H1 (cell line): ENCODE data around the gene KIF2C. TPM values are rescaled to one million over a fixed set of nuclear protein-coding genes. Genes with fewer than 3 reads are reported as not detected.

Experiments used
- CTCF ChIA-PET: fragments of 300-600 bp; sonication (Branson Sonifier 250); formaldehyde crosslinking; loops from one replicate; lab custom pipeline; 2021; ENCODE audit not compliant: partially characterized antibody; lab: Charles Lee
- POLR2A ChIA-PET: fragments of 300-600 bp; sonication (Branson Sonifier 250); formaldehyde crosslinking; loops from one replicate; lab custom pipeline; 2021; ENCODE audit warnings: inconsistent platforms; ENCODE audit not compliant: partially characterized antibody; lab: Charles Lee
- DNase-seq, 2 experiments: peaks; one replicate each; pipeline versions ENCODE4 v3.0.0 to v3.0.0-alpha.2; 2010 to 2022; ENCODE audit warnings: low spot score in 2 of 2, low read depth in 1 of 2, mixed read lengths in 1 of 2
- FAIRE-seq: peaks from 2 replicates; lab custom pipeline; 2011; peaks lifted over from hg19 to GRCh38; lab: Jason Lieb, UNC
- H2AFZ ChIP-seq: 2 replicates; pipeline ENCODE4 v1.8.1; 2012; ENCODE audit warnings: low read length, inconsistent platforms
- H2AK5ac ChIP-seq: 2 replicates; pipeline ENCODE4 v1.6.1; 2013; ENCODE audit warnings: low read depth, low read length
- H2BK120ac ChIP-seq: replicated peaks from 2 replicates; pipeline ENCODE3; 2013; ENCODE audit warnings: low read depth, low read length, inconsistent platforms
- H2BK12ac ChIP-seq: 2 replicates; pipeline ENCODE4 v1.6.1; 2013; ENCODE audit warnings: low read depth, low read length
- H2BK15ac ChIP-seq: 2 replicates; pipeline ENCODE4 v1.6.1; 2013; ENCODE audit warnings: low read length
- H2BK20ac ChIP-seq: 2 replicates; pipeline ENCODE4 v1.6.1; 2013; ENCODE audit warnings: low read length
- H2BK5ac ChIP-seq: 2 replicates; pipeline ENCODE4 v1.6.1; 2013; ENCODE audit warnings: low read depth, low read length
- H3K14ac ChIP-seq: 2 replicates; pipeline ENCODE4 v1.6.1; 2013; ENCODE audit warnings: inconsistent platforms; ENCODE audit not compliant: insufficient read length
- H3K18ac ChIP-seq: 2 replicates; pipeline ENCODE4 v1.6.1; 2013; ENCODE audit warnings: low read length; ENCODE audit errors: extremely low read depth
- H3K23ac ChIP-seq: 2 replicates; pipeline ENCODE4 v1.6.1; 2013; ENCODE audit warnings: inconsistent platforms; ENCODE audit not compliant: insufficient read length
- H3K23me2 ChIP-seq: 2 replicates; pipeline ENCODE4 v1.6.1; 2013; ENCODE audit warnings: low read depth, low read length
- H3K27ac ChIP-seq: 2 replicates; pipeline ENCODE4 v1.6.1; 2011; ENCODE audit warnings: low read depth, low read length, inconsistent platforms
- H3K27me3 ChIP-seq, 4 experiments: replicated peaks in 1 of 4; 1 replicate in 1 of 4; 2 replicates in 3 of 4; pipeline versions ENCODE4 v1.6.1 to v1.8.1; 2011 to 2013; ENCODE audit warnings: low read length in 3 of 4, mild to moderate bottlenecking in 3 of 4, inconsistent platforms in 2 of 4, mixed read lengths in 2 of 4, moderate library complexity in 1 of 4; ENCODE audit not compliant: control insufficient read depth in 3 of 4, insufficient read depth in 3 of 4; ENCODE audit errors: extremely low read depth in 1 of 4
- H3K36me3 ChIP-seq, 4 experiments: 2 replicates each; pipeline versions ENCODE4 v1.6.1 to v1.8.1; 2011 to 2013; ENCODE audit warnings: mild to moderate bottlenecking in 4 of 4, low read length in 3 of 4, moderate library complexity in 2 of 4, control low read depth in 1 of 4, inconsistent platforms in 1 of 4; ENCODE audit not compliant: insufficient read depth in 4 of 4, control insufficient read depth in 2 of 4
- H3K4ac ChIP-seq: replicated peaks from 2 replicates; pipeline ENCODE3; 2013; ENCODE audit warnings: low read length, low read depth, mixed read lengths, inconsistent platforms; ENCODE audit not compliant: insufficient read length
- H3K4me1 ChIP-seq, 4 experiments: replicated peaks in 1 of 4; 1 replicate in 1 of 4; 2 replicates in 3 of 4; pipeline versions ENCODE4 v1.6.1 to v1.8.1; 2011 to 2013; ENCODE audit warnings: low read length in 3 of 4, inconsistent platforms in 2 of 4, mixed read lengths in 1 of 4; ENCODE audit not compliant: insufficient read depth in 4 of 4, control insufficient read depth in 3 of 4
- H3K4me2 ChIP-seq, 2 experiments: 2 replicates each; pipeline versions ENCODE4 v1.6.1 to v1.8.1; 2011 to 2013; ENCODE audit warnings: low read depth in 2 of 2, low read length in 2 of 2, control low read depth in 1 of 2, inconsistent platforms in 1 of 2, mild to moderate bottlenecking in 1 of 2; ENCODE audit not compliant: insufficient read depth in 1 of 2
- H3K4me3 ChIP-seq, 4 experiments: fragments of 200-600, 300-600 bp in 1 of 4; sonication (generic), shearing (Covaris generic), sonication (Bioruptor Twin) in 1 of 4; 2 replicates each; pipeline versions ENCODE4 v1.5.1 to v1.8.1; 2011 to 2016; ENCODE audit warnings: low read length in 4 of 4, low read depth in 3 of 4, control low read depth in 2 of 4, inconsistent platforms in 2 of 4, mild to moderate bottlenecking in 2 of 4, mixed read lengths in 1 of 4, moderate library complexity in 1 of 4; ENCODE audit not compliant: insufficient read depth in 2 of 4; ENCODE audit errors: extremely low read depth in 1 of 4
- H3K56ac ChIP-seq: replicated peaks from 2 replicates; pipeline ENCODE3; 2013; ENCODE audit warnings: low read depth, mild to moderate bottlenecking, mixed read lengths, low read length, inconsistent platforms; ENCODE audit not compliant: insufficient read length
- H3K79me1 ChIP-seq: 2 replicates; pipeline ENCODE4 v1.6.1; 2013; ENCODE audit warnings: low read depth, low read length, control low read depth
- H3K79me2 ChIP-seq, 2 experiments: 2 replicates each; pipeline versions ENCODE4 v1.6.1 to v1.8.1; 2012 to 2013; ENCODE audit warnings: low read length in 2 of 2, mild to moderate bottlenecking in 2 of 2, inconsistent platforms in 1 of 2; ENCODE audit not compliant: insufficient read depth in 2 of 2, control insufficient read depth in 1 of 2
- H3K9ac ChIP-seq, 4 experiments: replicated peaks in 1 of 4; 1 replicate in 1 of 4; 2 replicates in 3 of 4; pipeline versions ENCODE4 v1.6.1 to v1.8.1; 2011 to 2013; ENCODE audit warnings: low read depth in 3 of 4, low read length in 3 of 4, control low read depth in 2 of 4, mild to moderate bottlenecking in 2 of 4, moderate library complexity in 2 of 4, inconsistent platforms in 1 of 4; ENCODE audit errors: extremely low read depth in 1 of 4
- H3K9me3 ChIP-seq, 2 experiments: 2 replicates each; pipeline versions ENCODE4 v1.6.1 to v1.8.1; 2012 to 2013; ENCODE audit warnings: mild to moderate bottlenecking in 2 of 2, moderate library complexity in 2 of 2, control low read depth in 1 of 2, inconsistent platforms in 1 of 2, low read depth in 1 of 2, low read length in 1 of 2, mixed read lengths in 1 of 2; ENCODE audit not compliant: insufficient read depth in 2 of 2
- H4K20me1 ChIP-seq, 2 experiments: replicated peaks in 1 of 2; 2 replicates each; pipeline versions ENCODE3 to v1.8.1; 2011 to 2013; ENCODE audit warnings: inconsistent platforms in 2 of 2, low read length in 2 of 2, mild to moderate bottlenecking in 1 of 2; ENCODE audit not compliant: insufficient read depth in 2 of 2, control insufficient read depth in 1 of 2
- H4K5ac ChIP-seq: 2 replicates; pipeline ENCODE4 v1.6.1; 2013; ENCODE audit warnings: low read length, low read depth, mixed read lengths, inconsistent platforms; ENCODE audit not compliant: insufficient read length
- H4K8ac ChIP-seq: 2 replicates; pipeline ENCODE4 v1.8.0; 2013; ENCODE audit warnings: mild to moderate bottlenecking, moderate library complexity, low read length, inconsistent platforms; ENCODE audit not compliant: insufficient read depth; ENCODE audit errors: extremely low read depth
- H4K91ac ChIP-seq: replicated peaks from 2 replicates; pipeline ENCODE3; 2013; ENCODE audit warnings: low read length, mixed read lengths, inconsistent platforms; ENCODE audit not compliant: insufficient read length
- CBX5 ChIP-seq: fragments of 300-800, 300-1000 bp; sonication (generic); IDR thresholded peaks from 2 replicates; pipeline ENCODE4 v1.7.1; 2016; ENCODE audit warnings: antibody characterized with exemption, low read length, low read depth
- CBX8 ChIP-seq: fragments of 300-800, 300-1000 bp; sonication (generic); IDR thresholded peaks from 2 replicates; pipeline ENCODE4 v1.7.1; 2016; ENCODE audit warnings: low read depth, low read length, borderline replicate concordance
- CEBPB ChIP-seq: IDR thresholded peaks from 2 replicates; pipeline ENCODE4 v1.6.1; 2012; ENCODE audit warnings: low read depth, low read length
- FOSL1 ChIP-seq: IDR thresholded peaks from 2 replicates; pipeline ENCODE4 v1.6.1; 2011; ENCODE audit warnings: mild to moderate bottlenecking, low read depth, low read length, moderate library complexity; ENCODE audit not compliant: insufficient read depth
- KDM1A ChIP-seq: fragments of 200-600, 300-600 bp; sonication (generic); IDR thresholded peaks from 2 replicates; pipeline ENCODE4 v1.7.1; 2016; ENCODE audit warnings: mild to moderate bottlenecking, low read length, borderline replicate concordance
- KDM5A ChIP-seq: fragments of 200-600 bp; IDR thresholded peaks from 2 replicates; pipeline ENCODE4 v1.7.1; 2012; ENCODE audit warnings: mild to moderate bottlenecking, low read length, inconsistent platforms, mixed read lengths
- MAFK ChIP-seq: IDR thresholded peaks from 2 replicates; pipeline ENCODE4 v1.6.1; 2012; ENCODE audit warnings: low read depth, mild to moderate bottlenecking, improper control_type of control experiment, low read length
- NANOG ChIP-seq: IDR thresholded peaks from 2 replicates; pipeline ENCODE4 v1.6.1; 2011; ENCODE audit warnings: low read length, low read depth, mild to moderate bottlenecking, inconsistent platforms; ENCODE audit not compliant: insufficient read depth, poor library complexity, severe bottlenecking
- SRF ChIP-seq: IDR thresholded peaks from 2 replicates; pipeline ENCODE4 v1.6.1; 2011; ENCODE audit warnings: mild to moderate bottlenecking, low read depth, low read length, moderate library complexity
- TBP ChIP-seq: IDR thresholded peaks from 2 replicates; pipeline ENCODE4 v1.6.1; 2011; ENCODE audit warnings: low read depth, low read length, improper control_type of control experiment
- TEAD4 ChIP-seq: IDR thresholded peaks from 2 replicates; pipeline ENCODE4 v1.6.1; 2012; ENCODE audit warnings: low read depth, low read length, inconsistent platforms, mixed read lengths
- WGBS, 2 experiments: shearing (Covaris generic) in 1 of 2; methylation state at CpG; one replicate each; pipeline versions ENCODE4 v1.1.6 to v1.1.7; 2013 to 2015; ENCODE audit warnings: low lambda C conversion rate in 2 of 2, mixed read lengths in 2 of 2, inconsistent platforms in 1 of 2, low coverage in 1 of 2, missing lambda C conversion rate in 1 of 2; ENCODE audit not compliant: insufficient replicate concordance in 2 of 2, insufficient coverage in 1 of 2, insufficient read length in 1 of 2; ENCODE audit errors: extremely low coverage in 1 of 2, missing lambda C conversion rate in 1 of 2; 5-methylcytosine and 5-hydroxymethylcytosine counted together
- polyA plus RNA-seq, 7 experiments: library from polyadenylated mRNA; depleted of rRNA in 3 of 7; stranded (reverse) in 5 of 7; unstranded in 2 of 7; fragments of >200 nt in 5 of 7; fragments of 200-250 nt in 2 of 7; gene quantifications; 1 replicate in 5 of 7; 2 replicates in 1 of 7; 4 replicates in 1 of 7; pipeline versions ENCODE4 v1.2.1 to v1.2.3, GENCODE V29; 2011 to 2013; ENCODE audit warnings: missing spikeins in 2 of 7, mixed read lengths in 2 of 7
- total RNA-seq: library from RNA; stranded (reverse); fragmentation: NEBNext Ultra II Directional; extraction: Animal tissue kit (Norgen Biotek cat#: 25700); gene quantifications from 2 replicates; pipeline ENCODE4 v1.2.1, GENCODE V29; 2021
- TF ChIP-seq, protein P1 (sequence below), 3 experiments: IDR thresholded peaks; 1 replicate in 2 of 3; 2 replicates in 1 of 3; pipeline versions ENCODE4 v1.5.1 to v1.6.1; 2011; ENCODE audit warnings: low read length in 3 of 3, mild to moderate bottlenecking in 3 of 3, inconsistent platforms in 2 of 3, low read depth in 1 of 3, moderate library complexity in 1 of 3; ENCODE audit not compliant: insufficient read depth in 1 of 3; ENCODE audit errors: control extremely low read depth in 1 of 3

The KIF2C gene
- total and polyA plus RNA-seq, 2 of the 8 experiments (the other 6 are each of a cell fraction or from before 2014, with no cell fraction given): 41.8 to 68.1 TPM

- Histone ChIP-seq H2BK12ac (no peak overlapping the region), H3K9ac (no peak overlapping the region), H3K4me2 (no peak overlapping the region), H3K4me3 (no peak overlapping the region), H3K27me3 (peaks cover 0 to 4% (median 0%) of the 10 kb centered on the region in 4 experiments; a peak in 1 of 7 replicates), H3K4ac (no peak overlapping the region), H2AFZ (no peak overlapping the region), H2BK15ac (no peak overlapping the region), H4K5ac (no peak overlapping the region), H3K9me3 (no peaks in the 10 kb centered on the region; a peak in 1 of 4 replicates), H3K36me3 (no peaks in the 10 kb centered on the region), H4K8ac (no peak overlapping the region), H3K79me1 (no peaks in the 10 kb centered on the region), H3K27ac (no peak overlapping the region), H4K20me1 (no peaks in the 10 kb centered on the region), H3K4me1 (peaks cover 0 to 5% (median 1%) of the 10 kb centered on the region in 4 experiments; a peak in 3 of 7 replicates), H2AK5ac (no peak overlapping the region), H4K91ac (no peak overlapping the region), H3K23ac (no peak overlapping the region), H3K18ac (no peak overlapping the region), H2BK20ac (no peak overlapping the region), H3K14ac (no peak overlapping the region), H3K56ac (no peak overlapping the region), H3K79me2 (no peaks in the 10 kb centered on the region), H2BK120ac (no peak overlapping the region), H2BK5ac (no peak overlapping the region), H3K23me2 (no peaks in the 10 kb centered on the region; the same call in 1 of the 2 replicates)
- no peak for FAIRE-seq
- WGBS, 2 experiments: 93 to 100% methylated on average over 2 to 6 of the region's 6 CpGs
- CTCF ChIA-PET: interaction anchor here (1.2 to 2.8 kb wide), 5 partner anchors 12 to 53 kb away, joined by 5 to 11 read pairs (median 5); partner anchors contain the start of gene RNU5D-1
- DNase-seq: no peak
- POLR2A ChIA-PET: interaction anchor here (1.3 to 2.2 kb wide), 4 partner anchors 9 to 78 kb away, joined by 3 to 23 read pairs (median 4); no protein-coding TSS in a partner anchor
- TF ChIP-seq NANOG: no peak
- no peak for TF ChIP-seq KDM5A
- TF ChIP-seq MAFK: no peak
- no peak for TF ChIP-seq CBX5
- no peak for TF ChIP-seq KDM1A
- no peak for TF ChIP-seq CEBPB
- no peak for TF ChIP-seq SRF
- TF ChIP-seq TEAD4: no peak
- TF ChIP-seq FOSL1: no peak
- TF ChIP-seq TBP: no peak
- no peak for TF ChIP-seq CBX8
- TF ChIP-seq, protein P1, sequence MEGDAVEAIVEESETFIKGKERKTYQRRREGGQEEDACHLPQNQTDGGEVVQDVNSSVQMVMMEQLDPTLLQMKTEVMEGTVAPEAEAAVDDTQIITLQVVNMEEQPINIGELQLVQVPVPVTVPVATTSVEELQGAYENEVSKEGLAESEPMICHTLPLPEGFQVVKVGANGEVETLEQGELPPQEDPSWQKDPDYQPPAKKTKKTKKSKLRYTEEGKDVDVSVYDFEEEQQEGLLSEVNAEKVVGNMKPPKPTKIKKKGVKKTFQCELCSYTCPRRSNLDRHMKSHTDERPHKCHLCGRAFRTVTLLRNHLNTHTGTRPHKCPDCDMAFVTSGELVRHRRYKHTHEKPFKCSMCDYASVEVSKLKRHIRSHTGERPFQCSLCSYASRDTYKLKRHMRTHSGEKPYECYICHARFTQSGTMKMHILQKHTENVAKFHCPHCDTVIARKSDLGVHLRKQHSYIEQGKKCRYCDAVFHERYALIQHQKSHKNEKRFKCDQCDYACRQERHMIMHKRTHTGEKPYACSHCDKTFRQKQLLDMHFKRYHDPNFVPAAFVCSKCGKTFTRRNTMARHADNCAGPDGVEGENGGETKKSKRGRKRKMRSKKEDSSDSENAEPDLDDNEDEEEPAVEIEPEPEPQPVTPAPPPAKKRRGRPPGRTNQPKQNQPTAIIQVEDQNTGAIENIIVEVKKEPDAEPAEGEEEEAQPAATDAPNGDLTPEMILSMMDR (IDR thresholded peaks at IDR 0.05; ENCODE audit: control extremely low read depth in 1 of 3, insufficient read depth in 1 of 3, low read depth in 1 of 3, low read length in 3 of 3): no peak
Observed at GRCh38 chr1:44705470-44705869, 34.2 kb upstream of the KIF2C start.
